Measurements from ENCODE around the gene CREBRF.

DNA sequence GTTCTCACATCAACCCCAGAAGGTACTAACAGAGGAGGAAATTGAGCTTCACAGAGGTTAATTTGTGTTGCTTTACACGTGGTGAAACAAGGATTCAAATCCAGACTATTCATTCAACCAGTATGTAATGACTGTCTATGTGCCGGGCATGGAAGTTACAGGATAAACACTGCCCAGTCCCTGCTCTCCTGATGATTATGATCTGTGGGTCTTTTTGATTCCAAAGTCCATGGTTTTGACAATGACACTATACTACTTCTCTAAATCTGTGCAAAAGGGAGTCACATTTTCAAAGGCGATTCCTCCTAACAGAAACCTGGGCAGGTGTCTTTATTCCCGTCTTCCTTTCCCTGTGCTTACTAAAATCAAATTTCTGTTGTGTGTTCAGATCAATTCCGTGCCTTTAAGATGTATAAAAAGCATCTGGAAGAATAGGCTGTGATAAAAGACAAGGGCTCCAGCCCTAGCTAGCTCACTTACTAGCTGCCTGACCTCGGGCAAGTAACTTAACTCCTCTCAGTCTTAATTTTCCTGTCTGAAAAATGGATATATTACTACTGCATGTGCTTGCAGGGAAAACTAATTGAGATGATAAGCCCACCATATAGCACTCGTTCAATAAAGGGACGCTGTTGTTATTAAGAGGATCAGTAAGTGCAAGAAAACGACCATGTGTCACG is 970 bp upstream of the CREBRF start:
- TF ChIP-seq, protein P1, sequence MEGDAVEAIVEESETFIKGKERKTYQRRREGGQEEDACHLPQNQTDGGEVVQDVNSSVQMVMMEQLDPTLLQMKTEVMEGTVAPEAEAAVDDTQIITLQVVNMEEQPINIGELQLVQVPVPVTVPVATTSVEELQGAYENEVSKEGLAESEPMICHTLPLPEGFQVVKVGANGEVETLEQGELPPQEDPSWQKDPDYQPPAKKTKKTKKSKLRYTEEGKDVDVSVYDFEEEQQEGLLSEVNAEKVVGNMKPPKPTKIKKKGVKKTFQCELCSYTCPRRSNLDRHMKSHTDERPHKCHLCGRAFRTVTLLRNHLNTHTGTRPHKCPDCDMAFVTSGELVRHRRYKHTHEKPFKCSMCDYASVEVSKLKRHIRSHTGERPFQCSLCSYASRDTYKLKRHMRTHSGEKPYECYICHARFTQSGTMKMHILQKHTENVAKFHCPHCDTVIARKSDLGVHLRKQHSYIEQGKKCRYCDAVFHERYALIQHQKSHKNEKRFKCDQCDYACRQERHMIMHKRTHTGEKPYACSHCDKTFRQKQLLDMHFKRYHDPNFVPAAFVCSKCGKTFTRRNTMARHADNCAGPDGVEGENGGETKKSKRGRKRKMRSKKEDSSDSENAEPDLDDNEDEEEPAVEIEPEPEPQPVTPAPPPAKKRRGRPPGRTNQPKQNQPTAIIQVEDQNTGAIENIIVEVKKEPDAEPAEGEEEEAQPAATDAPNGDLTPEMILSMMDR (IDR thresholded peaks at IDR 0.05; ENCODE audit: insufficient read depth, low read depth, low read length): no peak
- no peak for TF ChIP-seq EZH2 (IDR thresholded peaks at IDR 0.05; ENCODE audit: insufficient read depth, low read length)
